ENCODE data around the gene CYP3A7.
"Not testable (repeated sequence)": the region's sequence is repeated elsewhere in the genome, so short reads cannot be mapped to it uniquely, and the experiment has no call there.

CYP3A7 gene

DNA sequence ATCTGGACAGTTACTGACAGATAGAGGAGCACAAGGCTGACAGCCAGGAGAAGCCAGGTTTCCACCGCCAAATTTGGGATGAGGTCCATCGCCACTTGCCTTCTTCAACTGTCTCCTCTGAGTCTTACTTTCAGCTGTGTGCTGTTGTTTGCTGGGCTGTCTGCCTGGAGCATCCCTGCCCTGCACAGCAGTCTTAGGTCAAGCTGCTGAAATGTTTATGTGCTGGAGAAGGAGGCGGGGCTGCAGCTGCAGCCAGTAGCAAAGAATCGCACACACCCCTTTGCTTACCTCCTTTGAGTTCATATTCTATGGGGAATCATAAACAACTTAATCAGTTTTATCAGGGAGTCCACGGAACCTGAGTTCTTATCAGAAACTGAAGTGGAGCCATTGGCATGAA lies 35.0 kb downstream of the CYP3A7 start:
- Histone ChIP-seq H3K4me2 (ENCODE audit: low read length) (no peak overlapping the region), H3K9ac (ENCODE audit: low read length) (no peak overlapping the region), H2AFZ (ENCODE audit: low read length) (no peak overlapping the region), H4K20me1 (ENCODE audit: insufficient read depth, low read length) (no peaks in the 10 kb centered on the region), H3K4me3 (ENCODE audit: low read depth, low read length, poor library complexity, severe bottlenecking) (no peak overlapping the region), H3F3A (ENCODE audit: insufficient read depth, low read length) (no peaks in the 10 kb centered on the region), H3K9me3 (ENCODE audit: low read length) (no peaks in the 10 kb centered on the region), H3K9me2 (ENCODE audit: low read depth, low read length) (no peaks in the 10 kb centered on the region), H3K27me3 (ENCODE audit: insufficient read depth, low read length) (no peaks in the 10 kb centered on the region; the same call in 1 of the 2 replicates), H3K4me1 (ENCODE audit: insufficient read depth, low read length, severe bottlenecking) (no peaks in the 10 kb centered on the region), H3K79me2 (ENCODE audit: insufficient read depth, low read length) (no peaks in the 10 kb centered on the region), H3K27ac (ENCODE audit: low read depth, low read length, poor library complexity, severe bottlenecking) (no peak overlapping the region), H3K36me3 (ENCODE audit: insufficient read depth, low read length) (no peaks in the 10 kb centered on the region)
- TF ChIP-seq EZH2 (IDR thresholded peaks at IDR 0.05; ENCODE audit: borderline replicate concordance, low read length): no peak
- TF ChIP-seq, protein P1, sequence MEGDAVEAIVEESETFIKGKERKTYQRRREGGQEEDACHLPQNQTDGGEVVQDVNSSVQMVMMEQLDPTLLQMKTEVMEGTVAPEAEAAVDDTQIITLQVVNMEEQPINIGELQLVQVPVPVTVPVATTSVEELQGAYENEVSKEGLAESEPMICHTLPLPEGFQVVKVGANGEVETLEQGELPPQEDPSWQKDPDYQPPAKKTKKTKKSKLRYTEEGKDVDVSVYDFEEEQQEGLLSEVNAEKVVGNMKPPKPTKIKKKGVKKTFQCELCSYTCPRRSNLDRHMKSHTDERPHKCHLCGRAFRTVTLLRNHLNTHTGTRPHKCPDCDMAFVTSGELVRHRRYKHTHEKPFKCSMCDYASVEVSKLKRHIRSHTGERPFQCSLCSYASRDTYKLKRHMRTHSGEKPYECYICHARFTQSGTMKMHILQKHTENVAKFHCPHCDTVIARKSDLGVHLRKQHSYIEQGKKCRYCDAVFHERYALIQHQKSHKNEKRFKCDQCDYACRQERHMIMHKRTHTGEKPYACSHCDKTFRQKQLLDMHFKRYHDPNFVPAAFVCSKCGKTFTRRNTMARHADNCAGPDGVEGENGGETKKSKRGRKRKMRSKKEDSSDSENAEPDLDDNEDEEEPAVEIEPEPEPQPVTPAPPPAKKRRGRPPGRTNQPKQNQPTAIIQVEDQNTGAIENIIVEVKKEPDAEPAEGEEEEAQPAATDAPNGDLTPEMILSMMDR (IDR thresholded peaks at IDR 0.05; ENCODE audit: low read length): no peak

- H3K27ac ChIP-seq (ENCODE audit: low read depth, low read length, poor library complexity, severe bottlenecking); H3K27me3 ChIP-seq (ENCODE audit: insufficient read depth, low read length); H3K4me3 ChIP-seq (ENCODE audit: low read depth, low read length, poor library complexity, severe bottlenecking); H3K4me2 ChIP-seq (ENCODE audit: low read length); H3K79me2 ChIP-seq (ENCODE audit: insufficient read depth, low read length); H3K4me1 ChIP-seq (ENCODE audit: insufficient read depth, low read length, severe bottlenecking); H3K9ac ChIP-seq (ENCODE audit: low read length); H4K20me1 ChIP-seq (ENCODE audit: insufficient read depth, low read length); H3K9me3 ChIP-seq (ENCODE audit: low read length); H3K36me3 ChIP-seq (ENCODE audit: insufficient read depth, low read length); H2AFZ ChIP-seq (ENCODE audit: low read length); H3K9me2 ChIP-seq (ENCODE audit: low read depth, low read length); H3F3A ChIP-seq (ENCODE audit: insufficient read depth, low read length): not testable (repeated sequence)
These were observed 35.9 kb downstream of the CYP3A7 start for GRCh38 chr7:99698867-99699730.

- no peak overlapping the region for H3K4me3 ChIP-seq (ENCODE audit: low read depth, low read length, poor library complexity, severe bottlenecking)
- H3K36me3 ChIP-seq (ENCODE audit: insufficient read depth, low read length): no peaks in the 10 kb centered on the region
- H3K9me3 ChIP-seq (ENCODE audit: low read length): no peaks in the 10 kb centered on the region
- no peaks in the 10 kb centered on the region for H3F3A ChIP-seq (ENCODE audit: insufficient read depth, low read length)
- no peaks in the 10 kb centered on the region for H3K9me2 ChIP-seq (ENCODE audit: low read depth, low read length)
- no peaks in the 10 kb centered on the region for H3K79me2 ChIP-seq (ENCODE audit: insufficient read depth, low read length)
- no peaks in the 10 kb centered on the region for H4K20me1 ChIP-seq (ENCODE audit: insufficient read depth, low read length)
- no peak overlapping the region for H3K4me2 ChIP-seq (ENCODE audit: low read length)
- H2AFZ ChIP-seq (ENCODE audit: low read length): no peak overlapping the region
- H3K9ac ChIP-seq (ENCODE audit: low read length): no peak overlapping the region
- no peaks in the 10 kb centered on the region; the same call in none of the 2 replicates for H3K27me3 ChIP-seq (ENCODE audit: insufficient read depth, low read length)
- TF ChIP-seq, protein P1 (IDR thresholded peaks at IDR 0.05; ENCODE audit: low read length): no peak
- TF ChIP-seq EZH2 (IDR thresholded peaks at IDR 0.05; ENCODE audit: borderline replicate concordance, low read length): no peak
- no peak overlapping the region for H3K27ac ChIP-seq (ENCODE audit: low read depth, low read length, poor library complexity, severe bottlenecking)
- no peaks in the 10 kb centered on the region for H3K4me1 ChIP-seq (ENCODE audit: insufficient read depth, low read length, severe bottlenecking)
These were observed 40.1 kb downstream of the CYP3A7 start for GRCh38 chr7:99694912-99695304.
